NCI-H510A (cell line): Measurements from ENCODE around the gene AGTPBP1.

Experiments
- DNase-seq: peaks from one replicate; lab custom pipeline; 2025; lab: John Stamatoyannopoulos, UW

Gene AGTPBP1

GRCh38 chr9:85534340-85534739 is 207.4 kb downstream of the AGTPBP1 start:
- no peak for DNase-seq

- no peak for DNase-seq
Measured at GRCh38 chr9:85533538-85533937, 208.2 kb downstream of the AGTPBP1 start.

- DNase-seq, result no peak
Measured at GRCh38 chr9:85530721-85531120, 211.0 kb downstream of the AGTPBP1 start.

GRCh38 chr9:85528607-85529006 is 213.1 kb downstream of the AGTPBP1 start:
- no peak for DNase-seq

- DNase-seq, result no peak
Measured at GRCh38 chr9:85528142-85528541, 213.6 kb downstream of the AGTPBP1 start.

GRCh38 chr9:85527331-85528020 is 214.3 kb downstream of the AGTPBP1 start:
- no peak for DNase-seq

- DNase-seq, result no peak
Measured at GRCh38 chr9:85524531-85524930, 217.2 kb downstream of the AGTPBP1 start.

GRCh38 chr9:85523202-85523601 is 218.6 kb downstream of the AGTPBP1 start:
- DNase-seq, result no peak

GRCh38 chr9:85522459-85523092 is 219.2 kb downstream of the AGTPBP1 start:
- DNase-seq, result no peak

- DNase-seq, result no peak
Measured at GRCh38 chr9:85521371-85522197, 220.2 kb downstream of the AGTPBP1 start.

GRCh38 chr9:85516976-85517637 is 224.6 kb downstream of the AGTPBP1 start:
- DNase-seq, result no peak

GRCh38 chr9:85516455-85516854 is 225.3 kb downstream of the AGTPBP1 start:
- DNase-seq, result no peak

GRCh38 chr9:85515021-85515420 is 226.7 kb downstream of the AGTPBP1 start:
- DNase-seq, result no peak

- DNase-seq, result no peak
Measured at GRCh38 chr9:85514256-85514655, 227.5 kb downstream of the AGTPBP1 start.

GRCh38 chr9:85511746-85512145 is 230.0 kb downstream of the AGTPBP1 start:
- no peak for DNase-seq

GRCh38 chr9:85510830-85511504 is 230.8 kb downstream of the AGTPBP1 start:
- no peak for DNase-seq

- DNase-seq, result no peak
Measured at GRCh38 chr9:85508616-85509015, 233.1 kb downstream of the AGTPBP1 start.

- no peak for DNase-seq
Measured at GRCh38 chr9:85505612-85506011, 236.1 kb downstream of the AGTPBP1 start.

GRCh38 chr9:85502815-85503655 is 238.7 kb downstream of the AGTPBP1 start:
- DNase-seq, result no peak

- no peak for DNase-seq
Measured at GRCh38 chr9:85501882-85502281, 239.9 kb downstream of the AGTPBP1 start.

- DNase-seq, result no peak
Measured at GRCh38 chr9:85501456-85501855, 240.3 kb downstream of the AGTPBP1 start.
